ENCODE data around the gene ZNF609.
"Not testable (repeated sequence)": the region's sequence is repeated elsewhere in the genome, so short reads cannot be mapped to it uniquely, and the experiment has no call there.

- not testable (repeated sequence) for TF ChIP-seq CTCF, POLR2A (IDR thresholded peaks at IDR 0.05)
These were observed 147.0 kb downstream of the ZNF609 start for GRCh38 chr15:64607416-64607815.

Measured in lower leg skin (tissue), 3 donors.